MCF 10A (cell line): ENCODE results near the gene UNC119B. TPM values are rescaled to one million over a fixed set of nuclear protein-coding genes. Genes with fewer than 3 reads are reported as not detected.

ENCODE experiments used
- BruUV-seq: library from RNA; stranded (reverse); fragments of 400-500 nt; replicated peaks from 2 replicates; lab custom pipeline; 2021; lab: Mats Ljungman, UMichigan
- CTCF ChIA-PET: fragments of 300-600 bp; sonication (Branson Sonifier 250); formaldehyde crosslinking; extraction: SDS; loops from one replicate; lab custom pipeline; 2021; ENCODE audit warnings: antibody characterized with exemption, inconsistent platforms; lab: Yijun Ruan, JAX
- POLR2A ChIA-PET: fragments of 300-600, 350-650 bp; sonication (Branson Sonifier 250); formaldehyde crosslinking; extraction: SDS; loops from one replicate; lab custom pipeline; 2020; ENCODE audit warnings: antibody characterized with exemption, inconsistent platforms; lab: Yijun Ruan, JAX
- DNase-seq: peaks from one replicate; pipeline ENCODE4 v3.0.0-alpha.2; 2018; ENCODE audit not compliant: unreplicated experiment
- H3K27ac Mint-ChIP-seq: one replicate; pipeline ENCODE4 v1.8.0; 2022; ENCODE audit warnings: mild to moderate bottlenecking, low read depth, mixed read lengths; ENCODE audit not compliant: unreplicated experiment
- H3K27me3 Mint-ChIP-seq: one replicate; pipeline ENCODE4 v1.8.0; 2022; ENCODE audit warnings: mixed read lengths; ENCODE audit not compliant: insufficient read depth, unreplicated experiment
- H3K36me3 Mint-ChIP-seq: one replicate; pipeline ENCODE4 v1.8.0; 2022; ENCODE audit warnings: mild to moderate bottlenecking, moderate library complexity, mixed read lengths; ENCODE audit not compliant: insufficient read depth, unreplicated experiment
- H3K4me1 Mint-ChIP-seq: one replicate; pipeline ENCODE4 v1.8.0; 2022; ENCODE audit warnings: mixed read lengths; ENCODE audit not compliant: insufficient read depth, unreplicated experiment
- H3K4me3 Mint-ChIP-seq: one replicate; pipeline ENCODE4 v1.8.0; 2022; ENCODE audit warnings: mild to moderate bottlenecking, moderate library complexity, mixed read lengths; ENCODE audit not compliant: unreplicated experiment
- H3K9me3 Mint-ChIP-seq: one replicate; pipeline ENCODE4 v1.8.0; 2022; ENCODE audit warnings: mixed read lengths; ENCODE audit not compliant: unreplicated experiment
- intact Hi-C: fragments of 100-400 bp; cut with micrococcal nuclease; formaldehyde crosslinking; loops from 2 replicates; pipeline ENCODE4 v1.14.1; 2022
- total RNA-seq: library from RNA; stranded (reverse); gene quantifications from 2 replicates; pipeline ENCODE4 v1.2.3, GENCODE V29; 2022
- TF ChIP-seq, protein P1 (sequence below): fragments of 200-600 bp; IDR thresholded peaks from one replicate; pipeline ENCODE4 v1.8.0; 2022; ENCODE audit warnings: antibody characterized with exemption, mild to moderate bottlenecking; ENCODE audit not compliant: unreplicated experiment

UNC119B gene
- total RNA-seq, 1 experiment from 2014 or later, result 31.0 TPM

DNA sequence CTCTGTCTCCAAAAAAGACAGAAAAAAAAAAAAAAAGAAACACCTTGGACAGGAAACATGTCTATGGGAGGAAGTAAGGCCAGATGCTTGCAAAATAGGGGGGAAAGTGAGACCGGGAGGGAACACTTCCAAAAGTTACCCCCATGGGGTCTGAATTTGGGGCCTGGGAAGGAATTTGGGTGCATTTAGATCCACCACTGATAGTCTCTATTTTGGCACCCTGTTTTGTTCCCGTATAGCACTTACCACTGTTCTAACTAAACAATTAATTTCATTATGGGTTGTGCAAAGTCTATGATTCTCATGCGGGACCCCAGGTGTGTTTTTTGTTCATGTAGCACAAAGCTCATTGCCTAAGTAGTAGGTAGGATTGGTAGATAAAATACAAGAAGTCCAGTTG lies 24.7 kb upstream of the UNC119B start:
- TF ChIP-seq, protein P1, sequence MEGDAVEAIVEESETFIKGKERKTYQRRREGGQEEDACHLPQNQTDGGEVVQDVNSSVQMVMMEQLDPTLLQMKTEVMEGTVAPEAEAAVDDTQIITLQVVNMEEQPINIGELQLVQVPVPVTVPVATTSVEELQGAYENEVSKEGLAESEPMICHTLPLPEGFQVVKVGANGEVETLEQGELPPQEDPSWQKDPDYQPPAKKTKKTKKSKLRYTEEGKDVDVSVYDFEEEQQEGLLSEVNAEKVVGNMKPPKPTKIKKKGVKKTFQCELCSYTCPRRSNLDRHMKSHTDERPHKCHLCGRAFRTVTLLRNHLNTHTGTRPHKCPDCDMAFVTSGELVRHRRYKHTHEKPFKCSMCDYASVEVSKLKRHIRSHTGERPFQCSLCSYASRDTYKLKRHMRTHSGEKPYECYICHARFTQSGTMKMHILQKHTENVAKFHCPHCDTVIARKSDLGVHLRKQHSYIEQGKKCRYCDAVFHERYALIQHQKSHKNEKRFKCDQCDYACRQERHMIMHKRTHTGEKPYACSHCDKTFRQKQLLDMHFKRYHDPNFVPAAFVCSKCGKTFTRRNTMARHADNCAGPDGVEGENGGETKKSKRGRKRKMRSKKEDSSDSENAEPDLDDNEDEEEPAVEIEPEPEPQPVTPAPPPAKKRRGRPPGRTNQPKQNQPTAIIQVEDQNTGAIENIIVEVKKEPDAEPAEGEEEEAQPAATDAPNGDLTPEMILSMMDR, result no peak
- H3K4me3 Mint-ChIP-seq, result no peak overlapping the region
- DNase-seq, result no peak
- no peaks in the 10 kb centered on the region for H3K27me3 Mint-ChIP-seq
- no peaks in the 10 kb centered on the region for H3K9me3 Mint-ChIP-seq
- BruUV-seq, result no TSS peak
- H3K27ac Mint-ChIP-seq, result no peak overlapping the region
- H3K36me3 Mint-ChIP-seq, result no peaks in the 10 kb centered on the region
- peaks cover 27% of the 10 kb centered on the region for H3K4me1 Mint-ChIP-seq
- CTCF ChIA-PET, result interaction anchor here (1.3 to 1.7 kb wide), 2 partner anchors 9 to 36 kb away, joined by 3 to 6 read pairs; no protein-coding TSS in a partner anchor
- intact Hi-C loops, result no loop called here
- POLR2A ChIA-PET, result interaction anchor here (0.6 to 5.8 kb wide), 5 partner anchors 12 to 698 kb away, joined by 3 to 46 read pairs (median 5); partner anchors contain the start of genes COQ5, RNU4-2 and UNC119B

DNA sequence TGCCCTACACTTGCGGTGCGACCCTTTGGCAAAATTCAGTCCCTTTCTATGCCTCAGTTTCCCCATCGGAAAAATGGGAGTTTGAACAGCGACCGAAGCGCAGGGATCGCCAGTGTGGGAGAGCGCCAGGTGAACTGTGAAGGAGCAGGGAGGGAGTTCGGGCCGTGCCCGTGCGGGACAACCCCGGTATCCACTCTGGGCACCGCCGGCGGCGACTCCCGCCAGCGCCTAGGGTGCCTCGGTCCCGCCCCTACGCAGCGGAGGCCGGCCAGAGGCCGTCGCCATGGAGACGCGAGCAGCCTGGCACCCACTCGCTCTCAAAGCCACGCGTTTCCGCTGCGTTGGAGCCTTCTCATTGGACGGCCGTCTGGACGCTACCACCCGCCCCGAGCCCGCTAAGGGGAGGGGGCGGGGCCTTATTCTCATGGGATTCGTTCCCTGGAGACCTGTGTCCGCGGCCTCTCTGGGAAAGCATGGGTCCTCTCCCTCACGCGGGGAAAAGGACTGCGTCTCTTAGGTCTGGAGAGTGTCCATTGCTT lies 24.0 kb upstream of the UNC119B start:
- peak; percentile 98 for DNase-seq
- Mint-ChIP-seq H3K4me1 (peaks cover 27% of the 10 kb centered on the region), H3K36me3 (no peaks in the 10 kb centered on the region), H3K27me3 (no peaks in the 10 kb centered on the region), H3K4me3 (peak overlapping the region; percentile 87), H3K27ac (peak overlapping the region; percentile 86), H3K9me3 (no peaks in the 10 kb centered on the region)
- ChIA-PET CTCF (interaction anchor here (1.7 kb wide), 1 partner anchor 8 kb away, joined by 6 read pairs; no protein-coding TSS in a partner anchor), POLR2A (interaction anchor here (0.6 to 5.8 kb wide), 13 partner anchors 11 to 697 kb away, joined by 3 to 46 read pairs (median 3); partner anchors contain the start of genes COQ5, POP5, RNU4-2 and UNC119B)
- TF ChIP-seq, protein P1, result no peak
- no TSS peak for BruUV-seq
- intact Hi-C loops, result loop anchor here (2.0 kb wide), 1 partner anchor 39 kb away; no protein-coding TSS in a partner anchor

DNA sequence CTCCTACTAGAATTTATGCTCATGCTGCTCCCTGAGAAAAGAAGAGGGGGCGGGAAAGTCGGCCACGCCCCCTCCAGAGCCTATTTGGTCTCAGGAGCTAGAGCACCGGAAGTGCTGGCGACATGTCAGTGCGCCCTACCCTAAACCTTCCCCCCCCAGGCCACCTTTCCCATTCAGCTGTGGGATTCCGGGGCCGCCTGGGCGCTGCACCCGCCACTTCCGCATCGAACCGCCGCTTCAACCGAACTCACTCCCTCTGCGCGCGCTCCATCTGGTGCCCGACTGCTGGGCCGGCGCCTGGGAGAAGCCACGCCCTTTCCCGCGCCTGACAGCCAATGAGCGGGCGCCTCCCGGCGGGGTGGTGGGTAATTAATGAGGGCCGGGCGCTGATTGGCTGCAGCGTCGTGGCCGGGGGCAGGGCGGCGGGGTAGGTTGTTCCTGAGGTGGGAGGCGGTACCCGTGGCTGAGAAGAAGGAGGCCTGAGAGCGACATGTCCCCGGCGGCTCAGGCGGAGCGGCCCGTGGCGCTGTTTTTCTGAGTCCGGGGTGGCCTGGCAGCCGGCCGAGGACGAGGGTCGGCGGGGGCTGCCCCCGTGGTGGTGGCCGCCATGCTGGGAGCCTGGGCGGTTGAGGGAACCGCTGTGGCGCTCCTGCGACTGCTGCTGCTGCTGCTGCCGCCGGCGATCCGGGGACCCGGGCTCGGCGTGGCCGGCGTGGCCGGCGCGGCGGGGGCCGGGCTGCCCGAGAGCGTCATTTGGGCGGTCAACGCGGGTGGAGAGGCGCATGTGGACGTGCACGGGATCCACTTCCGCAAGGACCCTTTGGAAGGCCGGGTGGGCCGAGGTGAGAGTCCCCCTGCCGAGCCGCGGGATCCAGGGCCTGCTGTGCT lies 23.3 kb upstream of the UNC119B start, which contains the start of gene MLEC:
MLEC (plus strand) TSS at position 460 of the 888 bp plus-strand sequence; CDS start at position 608, 148 bp downstream.
- Mint-ChIP-seq H3K27ac (peak within 1 kb of the TSS; percentile 86), H3K9me3 (no peaks in the 10 kb centered on the region), H3K4me1 (peaks cover 27% of the 10 kb centered on the region), H3K36me3 (peaks cover 2% of the 10 kb centered on the region), H3K27me3 (no peaks in the 10 kb centered on the region), H3K4me3 (peak within 1 kb of the TSS; percentile 87)
- no TSS peak for BruUV-seq
- TF ChIP-seq, protein P1, result no peak
- ChIA-PET POLR2A (interaction anchor here (0.6 to 5.8 kb wide), 17 partner anchors 11 to 320 kb away, joined by 3 to 46 read pairs (median 4); partner anchors contain the start of genes COQ5, POP5 and UNC119B), CTCF (interaction anchor here (0.5 to 2.6 kb wide), 4 partner anchors 16 to 567 kb away, joined by 3 to 14 read pairs (median 6); no protein-coding TSS in a partner anchor)
- intact Hi-C loops, result loop anchor here (1.0 to 2.0 kb wide), 2 partner anchors 40 to 284 kb away; no protein-coding TSS in a partner anchor
- peak; percentile 98 for DNase-seq
